Skeletal muscle cell (primary cell): ENCODE data around the gene COX4I2.
A peak's percentile ranks its signal among the peaks of the same experiment; 100 is the strongest.
"Not testable (repeated sequence)": the region's sequence is repeated elsewhere in the genome, so short reads cannot be mapped to it uniquely, and the experiment has no call there.

Source experiments
- DNase-seq: peaks from one replicate; pipeline ENCODE4 v3.0.0-alpha.2; 2010; ENCODE audit warnings: low read depth
- H3K4me3 ChIP-seq: 2 replicates; pipeline ENCODE4 v1.5.1; 2011; ENCODE audit warnings: low read depth, mild to moderate bottlenecking, control low read depth, low read length, moderate library complexity

COX4I2 gene

GRCh38 chr20:31606804-31607639, 30.7 kb upstream of the COX4I2 start:
- DNase-seq = peak; percentile 73
- H3K4me3 ChIP-seq = peak overlapping the region; percentile 97

- no peak for DNase-seq
- peak overlapping the region; percentile 97 for H3K4me3 ChIP-seq
Observed at GRCh38 chr20:31607640-31608250, 30.0 kb upstream of the COX4I2 start.

- peak; percentile 61 for DNase-seq
Observed at GRCh38 chr20:31608251-31608945, 29.3 kb upstream of the COX4I2 start.

GRCh38 chr20:31612271-31612640, 25.5 kb upstream of the COX4I2 start:
- DNase-seq, H3K4me3 ChIP-seq: not testable (repeated sequence)

More at GRCh38 chr20:31608251-31608945, 29.3 kb upstream of the COX4I2 start:
- peak overlapping the region; percentile 10 for H3K4me3 ChIP-seq

- DNase-seq = no peak
- H3K4me3 ChIP-seq = no peak overlapping the region
Observed at GRCh38 chr20:31615416-31615815, 22.3 kb upstream of the COX4I2 start.

- no peak for DNase-seq
- no peak overlapping the region for H3K4me3 ChIP-seq
Observed at GRCh38 chr20:31617432-31618104, 20.1 kb upstream of the COX4I2 start.

- no peak for DNase-seq
- H3K4me3 ChIP-seq = no peak overlapping the region
Observed at GRCh38 chr20:31620246-31620645, 17.5 kb upstream of the COX4I2 start.

- DNase-seq, H3K4me3 ChIP-seq: not testable (repeated sequence)
Observed at GRCh38 chr20:31623123-31623505, 14.6 kb upstream of the COX4I2 start.

- not testable (repeated sequence) for DNase-seq
Observed at GRCh38 chr20:31626534-31626933, 11.2 kb upstream of the COX4I2 start.

GRCh38 chr20:31628057-31628456, 9.7 kb upstream of the COX4I2 start:
- H3K4me3 ChIP-seq, DNase-seq: not testable (repeated sequence)

More at GRCh38 chr20:31626534-31626933, 11.2 kb upstream of the COX4I2 start:
- not testable (repeated sequence) for H3K4me3 ChIP-seq

GRCh38 chr20:31630187-31630790, 7.4 kb upstream of the COX4I2 start:
- no peak overlapping the region for H3K4me3 ChIP-seq
- no peak for DNase-seq

- H3K4me3 ChIP-seq = no peak overlapping the region
- no peak for DNase-seq
Observed at GRCh38 chr20:31632548-31633338, 5.0 kb upstream of the COX4I2 start.

GRCh38 chr20:31633339-31633914, 4.3 kb upstream of the COX4I2 start:
- no peak for DNase-seq
- no peak overlapping the region for H3K4me3 ChIP-seq

- DNase-seq = no peak
- no peak overlapping the region for H3K4me3 ChIP-seq
Observed at GRCh38 chr20:31638317-31638716, 605 bp downstream of the COX4I2 start.

GRCh38 chr20:31638816-31639215, 1.1 kb downstream of the COX4I2 start:
- DNase-seq = no peak

GRCh38 chr20:31640259-31640658, 2.5 kb downstream of the COX4I2 start:
- H3K4me3 ChIP-seq = no peak overlapping the region
- no peak for DNase-seq

More at GRCh38 chr20:31638816-31639215, 1.1 kb downstream of the COX4I2 start:
- H3K4me3 ChIP-seq = no peak overlapping the region

GRCh38 chr20:31641391-31641790, 3.7 kb downstream of the COX4I2 start:
- no peak overlapping the region for H3K4me3 ChIP-seq

GRCh38 chr20:31642837-31643236, 5.1 kb downstream of the COX4I2 start:
- no peak for DNase-seq
- no peak overlapping the region for H3K4me3 ChIP-seq

More at GRCh38 chr20:31641391-31641790, 3.7 kb downstream of the COX4I2 start:
- DNase-seq = no peak
